Embryonic facial prominence (tissue), 1 donor: Measurements from ENCODE around the gene SYT8.

Source experiments
- DNase-seq: peaks from one replicate; pipeline ENCODE4 v3.0.0-alpha.2; 2016; ENCODE audit errors: extremely low spot score

The SYT8 gene

DNA sequence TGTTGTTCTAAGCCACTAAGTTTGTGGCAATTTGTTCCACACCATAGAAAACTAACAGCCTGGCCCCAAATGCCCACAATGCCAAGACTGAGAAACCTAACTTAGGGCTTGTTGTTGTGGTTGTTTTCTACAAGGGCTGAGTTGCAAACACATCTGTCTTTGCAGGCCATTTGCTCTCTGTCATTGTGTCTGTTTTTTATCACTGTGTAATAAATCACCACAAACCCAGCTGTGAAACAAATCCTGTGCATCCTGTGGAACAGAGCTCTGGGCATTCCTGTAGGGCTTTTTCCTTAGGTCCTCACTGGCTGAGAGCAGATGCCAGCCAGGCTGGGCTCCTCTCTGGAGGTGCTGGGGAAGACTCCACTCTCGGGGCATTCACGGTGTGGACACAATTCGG, 15.7 kb upstream of the SYT8 start:
- no peak for DNase-seq

DNA sequence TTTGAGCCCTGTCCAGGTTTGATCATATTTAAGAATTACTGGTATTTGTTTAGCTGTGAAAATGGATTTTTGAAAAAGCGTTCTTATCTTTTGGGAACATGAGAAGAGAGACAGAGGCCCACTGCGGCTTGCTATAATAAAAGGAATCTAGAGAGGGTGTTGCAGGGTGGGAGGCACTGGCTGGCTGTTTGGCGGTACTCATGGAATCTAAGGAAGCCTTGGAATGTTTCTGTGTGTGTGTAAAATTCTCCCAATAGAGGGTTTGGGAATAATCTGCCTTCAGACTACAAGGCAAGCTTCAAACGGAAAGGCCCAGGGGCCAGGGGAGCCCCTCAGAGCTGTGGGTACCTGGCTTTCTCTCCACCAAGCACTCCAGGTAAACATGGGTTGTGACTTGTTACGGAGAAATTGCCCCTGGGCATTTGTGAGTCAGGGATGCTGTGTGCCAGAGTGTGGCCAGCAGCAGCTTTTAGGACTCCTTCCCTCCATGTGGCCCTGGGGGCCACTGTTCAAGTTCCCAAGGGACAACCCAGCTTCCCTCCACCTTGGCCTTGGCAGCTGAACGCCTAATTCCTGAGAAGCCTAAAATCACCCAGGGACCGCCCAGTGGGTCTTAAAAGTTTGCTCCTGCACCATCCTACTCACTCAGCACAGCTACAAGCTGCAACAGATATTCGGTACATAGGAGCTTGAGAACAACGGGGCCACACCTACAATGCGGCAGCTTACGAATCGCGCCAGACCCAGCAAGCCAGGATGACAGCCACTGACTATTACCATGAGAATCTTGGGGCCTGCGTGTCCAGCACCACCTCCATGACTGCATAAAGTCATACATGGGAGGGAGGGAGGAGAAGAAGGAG, 14.1 kb upstream of the SYT8 start:
- DNase-seq: no peak

DNA sequence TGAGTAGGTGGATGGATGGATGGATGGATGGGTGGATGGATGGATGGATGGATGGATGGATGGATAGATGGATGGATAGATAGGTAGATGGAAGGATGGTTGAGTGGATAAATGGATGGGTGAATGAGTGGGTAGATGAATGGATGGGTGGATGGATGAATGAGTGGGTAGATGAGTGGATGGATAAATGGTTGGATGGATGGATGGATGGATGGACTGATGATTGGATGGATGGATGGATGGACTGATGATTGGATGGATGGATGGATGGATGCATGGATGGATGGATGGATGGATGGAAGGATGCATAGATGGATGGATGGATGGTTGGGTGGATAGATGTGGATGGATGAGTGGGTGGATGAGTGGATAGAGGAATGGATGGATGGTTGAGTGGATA, 13.2 kb upstream of the SYT8 start:
- no peak for DNase-seq

DNA sequence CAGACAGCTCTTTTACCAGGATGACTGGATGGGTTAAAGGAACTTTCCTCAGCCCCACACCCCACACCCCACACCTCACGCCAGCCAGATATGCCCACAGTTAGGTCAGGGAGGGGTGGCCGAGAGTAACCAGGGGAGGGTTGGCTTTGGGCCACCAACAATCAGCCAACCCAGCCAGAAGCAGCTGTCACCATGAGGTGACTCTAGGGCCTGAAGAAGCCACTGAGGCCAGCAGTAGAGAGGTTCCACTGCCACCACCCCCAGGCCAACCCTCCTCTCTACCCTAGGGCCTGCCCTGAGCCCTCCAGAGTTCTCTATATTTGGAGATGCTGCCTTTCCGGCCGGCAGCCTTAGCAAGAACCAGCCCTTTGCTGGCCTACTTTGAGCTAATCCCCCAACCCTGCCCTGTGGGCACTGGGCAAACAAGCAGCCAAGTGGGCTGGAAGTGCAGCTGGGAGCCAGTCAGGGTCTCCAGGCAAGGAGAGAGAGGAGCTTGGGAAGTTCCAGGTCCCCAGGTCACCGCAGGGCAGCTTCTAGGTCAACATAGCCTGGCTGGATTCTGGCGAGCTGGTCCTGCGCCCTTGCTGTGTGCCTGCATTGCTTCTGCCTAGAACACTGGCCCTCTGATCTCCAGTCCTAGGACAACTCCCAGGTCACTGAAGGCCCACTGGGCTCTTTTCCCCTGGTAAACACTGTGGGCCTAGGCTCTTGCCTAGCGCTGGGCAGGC, 12.0 kb upstream of the SYT8 start:
- DNase-seq: no peak

DNA sequence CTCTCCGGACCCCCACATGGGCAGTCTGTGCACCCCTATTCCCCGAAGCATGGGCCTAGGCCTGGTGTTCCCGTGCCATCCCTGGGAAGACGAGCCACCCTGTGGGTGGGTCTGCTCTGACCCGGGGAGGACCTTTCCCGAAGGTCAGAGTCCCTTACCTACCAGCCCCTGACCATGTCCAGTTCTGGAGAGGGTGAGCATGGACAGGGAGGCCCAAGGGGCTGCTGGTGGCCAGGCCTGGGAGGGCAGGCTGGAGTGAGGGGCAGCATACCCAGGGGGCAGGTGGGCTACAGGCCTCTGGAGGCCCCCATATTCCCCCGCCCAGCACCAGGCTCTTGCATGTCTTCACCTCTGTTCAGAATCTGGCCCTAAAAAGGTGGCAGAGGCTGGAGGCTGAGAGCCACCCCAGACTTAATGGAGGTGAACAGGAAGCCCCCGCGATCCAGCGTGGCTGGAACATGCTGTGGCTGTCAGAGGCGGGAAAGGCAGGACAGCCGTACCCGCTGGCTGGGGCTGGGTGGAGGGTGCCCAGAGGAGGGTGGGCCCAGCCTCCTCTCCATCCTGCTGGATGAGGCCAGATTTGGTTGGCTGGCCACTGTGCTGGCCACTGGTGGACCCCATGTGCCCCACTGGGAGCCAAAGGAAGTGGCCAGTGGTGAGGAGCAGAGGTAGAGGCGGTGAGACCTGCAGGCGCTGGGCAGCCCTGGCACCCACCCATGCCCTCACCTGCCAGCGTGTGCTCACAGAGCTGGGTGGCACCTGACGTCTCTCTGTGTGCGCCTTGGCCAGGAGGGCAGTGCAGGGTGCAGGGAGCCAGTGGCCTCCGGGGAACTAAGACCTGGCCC, 11.2 kb upstream of the SYT8 start:
- DNase-seq: no peak

DNA sequence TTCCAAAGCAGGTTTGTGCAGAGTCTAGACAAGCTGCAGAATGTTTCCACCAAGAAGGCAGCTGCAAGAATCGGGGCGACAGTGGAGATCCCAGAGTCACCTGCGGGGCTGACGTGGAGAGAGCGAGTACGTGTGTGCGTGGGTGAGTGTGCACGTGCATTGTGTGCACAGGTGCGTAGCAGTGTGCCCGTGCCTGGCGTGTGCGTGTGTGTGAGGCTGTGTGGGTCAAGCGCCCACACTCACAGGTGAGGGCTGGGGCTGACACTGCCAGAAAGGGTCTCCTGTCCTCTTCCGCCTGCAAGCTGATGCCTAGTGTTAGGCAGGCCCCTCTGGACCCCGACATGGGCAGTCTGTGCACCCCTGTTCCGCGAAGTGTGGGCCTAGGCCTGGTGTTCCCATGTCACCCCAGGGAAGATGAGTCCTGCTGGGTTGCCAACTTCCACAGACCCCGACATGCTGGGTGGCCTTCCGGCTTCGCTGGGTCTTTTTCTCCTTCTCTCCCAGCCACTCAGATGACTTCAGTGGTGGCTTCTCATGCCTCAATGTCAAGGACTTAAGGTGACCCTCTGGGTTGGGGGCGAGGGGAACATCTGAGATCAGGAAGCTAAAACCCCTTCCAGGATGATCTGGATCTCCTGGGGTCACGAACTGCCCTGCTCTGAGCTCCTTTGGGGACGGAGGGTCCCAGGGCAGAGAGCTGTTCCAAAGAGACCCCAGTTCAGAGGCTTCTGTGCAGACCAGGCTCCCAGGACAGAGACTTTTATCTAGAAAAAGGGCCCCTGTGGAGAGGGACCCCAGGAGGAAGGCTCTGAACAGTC, 10.4 kb upstream of the SYT8 start:
- DNase-seq: no peak

DNA sequence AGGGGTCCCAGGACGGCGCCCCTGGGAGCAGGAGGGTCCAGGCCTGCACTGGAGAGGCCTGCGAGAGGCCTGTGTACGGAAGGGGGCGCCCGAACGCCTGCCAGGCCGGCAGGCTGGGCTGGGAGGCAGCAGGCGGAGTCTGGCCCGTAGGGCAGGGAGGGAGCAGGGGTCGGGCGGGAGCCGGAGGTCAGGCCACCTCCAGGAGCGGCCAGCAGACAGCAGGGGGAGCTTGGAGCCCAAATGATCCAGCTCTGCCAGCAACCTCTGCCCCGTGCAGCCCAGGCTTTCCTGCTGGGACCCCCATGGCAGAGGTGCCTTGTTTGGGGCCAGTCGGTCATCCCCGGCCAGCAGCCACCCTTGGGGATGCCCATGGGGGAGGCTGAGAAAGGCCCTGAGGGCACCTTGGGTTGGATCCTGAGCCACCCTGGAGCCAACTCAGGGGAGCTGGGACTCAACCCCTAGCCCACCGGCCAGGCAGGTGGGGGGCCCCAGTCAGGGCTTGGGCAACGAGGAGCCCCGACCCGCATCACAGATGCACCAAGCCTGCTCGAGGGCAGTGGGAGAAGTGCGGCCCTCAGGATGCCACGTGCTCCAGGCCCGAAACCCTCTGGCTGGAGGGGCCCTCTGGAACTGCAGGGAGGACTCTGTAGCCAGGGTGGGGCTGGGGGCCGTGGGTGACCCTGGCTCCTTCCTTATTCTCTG, 9.6 kb upstream of the SYT8 start:
- DNase-seq: no peak

DNA sequence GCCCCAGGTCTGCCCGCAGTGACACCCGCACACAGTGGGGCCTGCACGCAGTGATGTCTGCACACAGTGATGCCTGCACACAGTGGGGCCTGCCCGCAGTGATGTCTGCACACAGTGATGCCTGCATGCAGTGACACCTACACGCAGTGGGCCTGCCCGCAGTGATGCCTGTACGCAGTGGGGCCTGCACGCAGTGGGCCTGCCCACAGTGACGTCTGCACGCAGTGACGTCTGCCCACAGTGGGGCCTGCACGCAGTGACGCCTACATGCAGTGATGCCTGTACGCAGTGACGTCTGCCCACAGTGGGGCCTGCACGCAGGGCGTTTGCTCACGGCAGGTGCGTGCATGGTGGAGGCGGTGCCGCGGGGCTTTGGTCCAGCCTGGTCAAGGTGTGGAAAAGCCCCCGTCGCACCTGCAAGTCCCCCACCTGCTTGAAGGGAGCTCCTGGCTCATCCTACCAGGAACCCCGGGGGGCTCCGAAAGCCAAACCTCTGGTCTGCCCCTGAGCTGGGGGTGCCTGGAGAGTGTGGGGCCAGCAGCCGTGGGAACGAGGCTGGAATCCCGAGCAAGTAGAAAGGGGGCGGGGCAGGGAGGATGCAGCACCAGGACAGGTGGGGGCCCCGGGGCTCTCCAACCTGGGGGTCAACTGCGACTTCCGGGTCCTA, 8.9 kb upstream of the SYT8 start:
- DNase-seq: no peak

DNA sequence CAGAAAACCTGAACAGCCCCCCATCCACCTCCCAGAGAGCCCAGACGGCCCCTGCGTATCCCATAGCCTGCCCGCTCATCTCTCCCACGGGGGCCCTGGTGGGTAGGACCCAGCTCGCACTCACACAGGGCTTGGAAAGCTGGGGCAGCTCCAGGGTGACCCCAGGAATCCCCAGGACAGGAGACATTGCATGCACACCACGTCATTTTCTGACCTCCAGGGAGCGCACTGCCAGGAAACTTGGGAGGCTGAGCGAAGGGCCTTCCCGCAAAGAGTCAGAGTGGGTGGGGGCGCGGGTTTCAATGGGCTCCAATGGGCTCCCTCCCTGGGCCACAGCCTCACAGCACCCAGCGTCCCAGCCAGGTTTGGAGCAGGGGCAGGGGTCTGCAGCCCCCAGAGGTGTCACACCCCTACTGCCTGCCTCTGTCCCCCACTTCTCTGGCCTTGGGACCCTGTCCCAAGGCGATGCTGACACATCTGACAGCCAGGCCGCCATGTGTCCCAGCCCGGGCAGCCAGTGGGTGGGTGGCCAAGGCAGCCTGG, 8.2 kb upstream of the SYT8 start:
- DNase-seq: no peak

DNA sequence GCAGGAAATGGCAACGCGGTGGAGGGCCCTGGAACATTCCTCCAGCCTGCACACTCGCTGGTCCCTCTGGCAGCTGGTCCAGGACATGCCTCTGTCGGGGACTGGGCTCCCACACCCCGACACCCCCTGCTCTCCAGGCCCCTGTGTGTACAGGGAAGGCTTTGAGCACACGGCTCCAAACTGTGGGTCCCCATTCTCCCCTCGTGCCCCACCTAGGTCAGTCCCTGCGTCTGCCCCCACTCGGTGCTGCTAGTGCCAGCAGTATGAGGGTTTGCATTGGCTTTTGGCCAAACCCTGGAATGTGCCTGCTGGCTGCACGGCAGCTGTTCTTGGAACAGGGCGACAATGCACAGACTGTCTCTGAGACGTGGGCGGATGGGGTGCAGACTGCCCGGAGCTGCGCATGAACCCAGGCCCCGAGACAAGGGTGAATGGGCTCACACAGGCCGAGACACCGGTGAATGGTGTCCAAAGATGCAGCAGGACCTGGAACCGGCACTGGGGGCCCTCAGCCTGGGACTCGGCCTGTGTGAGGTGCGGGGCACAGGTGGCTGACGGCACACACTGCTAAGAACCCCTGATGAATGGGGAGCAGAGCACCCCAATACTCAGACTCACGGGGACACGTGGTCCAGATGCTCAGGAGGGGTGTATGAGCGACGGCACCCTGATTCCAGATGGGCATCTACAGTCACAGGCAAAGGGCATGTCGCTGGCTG, 7.5 kb upstream of the SYT8 start:
- peak; percentile 61 for DNase-seq

DNA sequence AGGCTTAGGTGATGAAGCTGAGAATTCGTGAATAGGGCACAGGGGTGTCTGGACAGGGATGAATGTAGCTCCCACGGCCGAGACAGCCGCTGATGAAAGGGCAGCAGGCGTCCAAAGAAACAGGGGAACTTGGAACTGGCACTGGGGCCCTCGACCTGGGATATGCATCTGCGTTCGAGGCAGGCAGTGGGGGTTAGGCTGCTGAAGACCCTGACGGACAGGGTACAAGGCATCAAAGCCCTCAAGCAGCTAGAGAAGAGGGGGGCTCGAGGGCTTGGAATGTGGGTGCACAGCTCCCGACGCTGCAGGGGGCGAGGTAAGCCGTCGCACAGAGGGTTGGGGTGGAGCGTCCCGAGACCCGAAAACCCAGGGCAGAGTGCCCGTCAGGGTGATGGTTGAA, 6.9 kb upstream of the SYT8 start:
- DNase-seq: no peak

DNA sequence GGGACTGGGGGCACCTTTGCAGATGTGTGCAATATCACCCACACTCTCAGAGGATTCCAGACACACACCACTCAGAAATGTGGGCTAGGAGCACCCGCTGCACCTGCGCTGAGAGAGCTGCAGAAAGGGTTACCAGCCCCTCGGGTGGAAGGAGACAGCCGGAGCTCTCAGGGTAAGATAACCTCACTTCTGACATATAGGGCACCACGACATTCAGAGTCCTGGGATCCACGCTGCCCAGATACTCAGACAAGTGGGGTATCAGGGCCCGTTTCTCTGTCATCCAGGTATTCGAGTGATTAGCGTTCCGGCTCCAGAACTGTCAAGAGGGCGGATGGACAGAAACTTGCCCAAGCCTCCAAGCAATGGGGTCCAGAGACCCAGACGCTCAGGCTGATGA, 6.2 kb upstream of the SYT8 start:
- DNase-seq: no peak

DNA sequence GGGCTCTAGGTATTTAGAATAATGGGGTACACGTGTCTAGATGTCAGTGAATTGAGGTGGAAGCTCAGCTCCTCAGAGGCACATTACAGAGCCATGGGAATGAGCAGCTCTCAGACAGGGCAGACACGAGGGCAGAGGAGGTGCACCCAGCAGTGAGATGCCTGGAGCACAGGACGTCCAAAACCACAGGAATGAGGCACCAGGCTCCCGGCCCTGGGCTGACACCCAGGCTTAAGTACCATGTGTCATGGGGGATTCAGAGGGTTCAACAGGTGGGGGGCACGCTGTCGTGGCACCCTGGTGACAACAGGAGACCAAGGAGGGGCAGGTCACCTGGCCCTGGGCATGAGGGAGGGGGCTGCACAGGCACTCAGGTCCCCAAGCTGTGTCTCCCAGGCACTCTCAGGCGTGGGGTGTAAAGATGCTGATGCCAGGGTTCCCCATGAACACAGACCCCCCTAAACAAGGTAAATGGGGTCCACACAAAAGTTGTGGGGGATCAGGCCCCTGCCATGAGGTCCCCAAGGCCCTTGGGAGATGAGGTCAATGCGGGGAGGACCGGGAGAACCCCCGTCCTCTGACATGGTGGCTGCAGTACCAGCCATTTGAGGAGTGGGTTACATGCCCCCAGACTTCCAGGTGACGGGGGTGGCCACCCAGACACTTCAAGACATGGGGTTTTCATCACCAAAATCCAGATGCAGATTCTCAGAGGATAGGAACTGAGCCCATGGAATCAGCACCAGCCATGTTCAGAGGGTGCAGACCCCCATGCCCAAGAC, 5.6 kb upstream of the SYT8 start:
- no peak for DNase-seq

DNA sequence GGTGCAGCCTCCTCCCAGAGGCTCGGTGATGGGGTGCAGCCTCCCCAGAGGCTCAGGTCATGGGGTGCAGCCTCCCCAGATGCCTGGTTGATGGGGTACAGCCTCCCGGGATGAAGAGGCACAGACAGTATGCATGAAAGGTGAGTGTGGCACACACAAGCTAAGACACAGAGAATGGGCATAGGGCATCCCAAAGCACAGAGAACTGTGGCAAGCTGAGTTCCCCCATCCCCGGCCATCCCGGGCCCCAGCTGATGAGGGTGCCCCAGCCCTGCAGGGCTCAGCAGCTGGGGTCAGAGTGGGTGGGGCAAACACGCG, 4.8 kb upstream of the SYT8 start:
- DNase-seq: no peak

DNA sequence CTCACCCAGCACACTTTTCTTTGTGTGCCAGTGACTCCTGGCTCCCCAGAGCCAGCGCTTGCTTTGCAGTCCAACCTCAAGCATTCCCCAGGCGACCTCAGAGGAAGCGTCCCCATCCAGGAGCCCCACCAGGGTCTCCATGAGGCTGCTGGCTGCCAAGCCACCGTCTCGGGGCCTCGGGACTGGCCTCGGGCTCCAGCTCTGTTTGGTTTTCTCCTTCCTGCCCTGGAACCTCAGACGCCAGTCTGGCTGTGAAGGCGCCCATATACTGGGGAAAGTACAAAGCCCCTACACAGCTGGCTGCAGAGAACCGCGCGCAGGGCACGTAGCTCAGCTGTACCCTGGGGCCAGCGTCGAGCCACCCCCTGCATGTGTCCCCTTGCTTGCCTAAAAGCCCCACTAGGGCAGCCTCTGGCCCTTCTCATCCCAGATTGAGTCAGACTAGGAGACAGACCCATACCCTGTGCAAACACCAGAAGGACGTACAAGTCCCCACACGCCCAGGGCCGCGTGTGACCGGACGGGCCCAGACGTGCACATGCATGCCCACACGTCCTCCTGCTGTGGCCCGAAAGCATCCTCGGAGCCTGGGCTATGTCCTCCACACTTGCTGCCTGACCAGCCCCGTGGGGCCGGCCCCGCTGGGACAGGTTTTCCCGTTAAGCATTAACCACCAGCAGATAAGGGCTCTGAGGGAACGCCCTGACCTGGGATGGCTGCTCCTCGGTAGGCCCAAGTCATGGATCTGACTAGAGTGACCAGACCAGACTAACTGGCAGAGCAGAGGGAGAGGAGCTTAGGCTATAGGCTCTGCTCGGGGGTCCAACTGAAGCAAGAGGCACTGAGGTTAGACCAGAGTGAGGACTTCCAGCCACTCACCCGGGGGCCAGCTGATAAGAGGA, 4.2 kb upstream of the SYT8 start:
- DNase-seq: no peak

DNA sequence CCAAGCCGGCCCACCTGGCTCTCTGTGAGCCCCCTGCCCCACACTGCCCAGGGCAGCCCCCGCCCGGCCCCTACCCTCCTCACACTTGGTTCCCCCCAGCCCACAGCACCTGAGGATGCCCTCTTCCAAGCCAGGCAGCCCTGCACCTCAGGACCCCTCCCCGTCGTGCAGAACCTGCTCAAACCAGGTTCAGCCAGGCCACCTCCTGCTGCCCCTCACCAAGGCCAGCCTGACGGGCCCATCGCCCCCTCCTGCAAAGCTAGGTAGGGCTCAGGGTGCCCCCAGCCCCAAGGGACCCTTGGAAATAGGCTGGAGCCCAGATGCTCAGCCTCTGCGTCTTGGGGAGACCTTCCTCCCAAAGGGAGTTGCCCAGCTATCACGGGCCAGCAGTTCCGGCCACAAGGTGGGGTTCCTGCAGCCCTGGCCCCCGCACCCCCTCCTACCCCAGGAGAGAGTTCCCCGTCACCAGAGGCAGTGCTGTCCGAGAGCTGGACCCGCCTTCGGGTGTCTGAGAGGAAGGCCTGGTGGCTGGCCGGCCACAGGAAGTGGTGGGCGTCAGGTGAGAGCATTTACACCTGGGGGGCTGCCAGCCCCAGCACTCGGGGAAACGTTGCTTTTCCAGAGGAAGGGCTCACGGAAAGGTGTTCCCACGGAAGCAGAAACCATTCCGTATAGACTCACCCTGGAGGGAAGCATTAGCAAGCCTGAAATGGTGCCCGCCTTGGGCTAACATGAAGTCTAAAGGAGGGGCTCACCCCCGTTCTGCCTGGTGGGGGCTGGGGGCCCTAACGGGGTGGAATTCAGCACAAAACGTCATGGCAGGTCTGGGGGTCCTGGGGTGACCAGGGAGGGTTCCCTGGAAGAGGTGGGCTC, 3.2 kb upstream of the SYT8 start:
- DNase-seq: no peak
